ENCODE results near the gene GPR12. TPM values are rescaled to one million over a fixed set of nuclear protein-coding genes. Genes with fewer than 3 reads are reported as not detected.

The GPR12 gene
- total and polyA plus RNA-seq, 2 experiments from 2014 or later, result 0.13 TPM; not detected in 1

- no peak for TF ChIP-seq CTCF (conservative IDR thresholded peaks at IDR 0.05; ENCODE audit: low read depth in 2 of 2)
- no peak for TF ChIP-seq POLR2AphosphoS5 (IDR thresholded peaks at IDR 0.05; ENCODE audit: low read depth)
- no peak for TF ChIP-seq REST (IDR thresholded peaks at IDR 0.05; ENCODE audit: unreplicated experiment)
- TF ChIP-seq EZH2phosphoT487 (IDR thresholded peaks at IDR 0.05; ENCODE audit: unreplicated experiment), result no peak
- no peak for TF ChIP-seq EZH2 (IDR thresholded peaks at IDR 0.05; ENCODE audit: low read depth, unreplicated experiment)
- no peak for TF ChIP-seq NANOG (IDR thresholded peaks at IDR 0.05; ENCODE audit: borderline replicate concordance)
- TF ChIP-seq ETS1 (IDR thresholded peaks at IDR 0.05), result no peak
- no peak for TF ChIP-seq ZNF114 (CRISPR knock-in tag; IDR thresholded peaks at IDR 0.05)
- no peak for TF ChIP-seq ZNF462 (CRISPR knock-in tag; IDR thresholded peaks at IDR 0.05)
- no peak for TF ChIP-seq CREB1 (CRISPR knock-in tag; IDR thresholded peaks at IDR 0.05; ENCODE audit: low read depth)
- TF ChIP-seq JUNB (IDR thresholded peaks at IDR 0.05; ENCODE audit: unreplicated experiment), result no peak
- no peak for TF ChIP-seq STAT1 (IDR thresholded peaks at IDR 0.05; ENCODE audit: unreplicated experiment)
- no peak for TF ChIP-seq ZNF331 (CRISPR knock-in tag; IDR thresholded peaks at IDR 0.05; ENCODE audit: low read depth)
- no peaks in the 10 kb centered on the region for H3K79me2 ChIP-seq (replicated peaks; ENCODE audit: insufficient read depth)
- no peaks in the 10 kb centered on the region for H3K9me2 ChIP-seq (ENCODE audit: insufficient read depth)
- no peak overlapping the region for H3K27ac Mint-ChIP-seq
- no peaks in the 10 kb centered on the region for H3K4me1 ChIP-seq (ENCODE audit: insufficient read depth)
- H3K9me3 Mint-ChIP-seq, result peaks cover 12% of the 10 kb centered on the region
- H2AFZ ChIP-seq, result no peak overlapping the region
- no peaks in the 10 kb centered on the region for H3K27me3 ChIP-seq (ENCODE audit: insufficient read depth)
- H3K4me1 Mint-ChIP-seq, result no peaks in the 10 kb centered on the region
- H3K36me3 Mint-ChIP-seq (ENCODE audit: low read depth), result peaks cover 3% of the 10 kb centered on the region; the same call in 1 of the 3 replicates
- DNase-seq (ENCODE audit: low spot score) (no peak), ATAC-seq (no peak)
- H3F3A ChIP-seq (replicated peaks; ENCODE audit: low read depth), result no peaks in the 10 kb centered on the region
- H3K4me2 ChIP-seq, result no peak overlapping the region
- H4K20me1 ChIP-seq (replicated peaks; ENCODE audit: insufficient read depth), result no peaks in the 10 kb centered on the region
- H3K27ac ChIP-seq (ENCODE audit: low read depth), result no peak overlapping the region
- H3K36me3 ChIP-seq (ENCODE audit: insufficient read depth), result no peaks in the 10 kb centered on the region
- H3K27me3 Mint-ChIP-seq (ENCODE audit: insufficient read depth, low read depth, poor library complexity), result peaks cover 5% of the 10 kb centered on the region
- H3K4me3 Mint-ChIP-seq, result no peak overlapping the region
- no peak overlapping the region for H3K4me3 ChIP-seq
These were observed 42.4 kb downstream of the GPR12 start for GRCh38 chr13:26718146-26718545.

All from GM23338 (cell line).